NCI-H510A treated with DMSO at 0.1 percent for 48 hours (cell line): ENCODE measurements around the gene ENO1.
A peak's percentile ranks its signal among the peaks of the same experiment; 100 is the strongest.
"Not testable (repeated sequence)": the region's sequence is repeated elsewhere in the genome, so short reads cannot be mapped to it uniquely, and the experiment has no call there.

Experiments used
- DNase-seq: peaks from one replicate; lab custom pipeline; 2025; lab: John Stamatoyannopoulos, UW

Gene ENO1

GRCh38 chr1:8878448-8878697 lies at the start of gene ENO1:
TSS of gene ENO1 (minus strand) at chr1:8878686. CDS start at chr1:8874908, 3,778 bp downstream.
- no peak for DNase-seq

- DNase-seq: no peak
Measured at GRCh38 chr1:8926707-8927694, 48.5 kb upstream of the ENO1 start.

- peak; percentile 83 for DNase-seq
Measured at GRCh38 chr1:8925960-8926359, 47.5 kb upstream of the ENO1 start.

- peak; percentile 83 for DNase-seq
Measured at GRCh38 chr1:8925406-8925805, 46.9 kb upstream of the ENO1 start.

- DNase-seq: no peak
Measured at GRCh38 chr1:8922962-8923361, 44.5 kb upstream of the ENO1 start.

GRCh38 chr1:8917536-8917935 lies 39.0 kb upstream of the ENO1 start:
- not testable (repeated sequence) for DNase-seq

- no peak for DNase-seq
Measured at GRCh38 chr1:8915446-8915845, 37.0 kb upstream of the ENO1 start.

GRCh38 chr1:8914466-8914865 lies 36.0 kb upstream of the ENO1 start:
- no peak for DNase-seq

- DNase-seq: peak; percentile 70
Measured at GRCh38 chr1:8913457-8913856, 35.0 kb upstream of the ENO1 start.

GRCh38 chr1:8911416-8912309 lies 33.2 kb upstream of the ENO1 start:
- DNase-seq: peak; percentile 98

- DNase-seq: peak; percentile 98
Measured at GRCh38 chr1:8910914-8911313, 32.4 kb upstream of the ENO1 start.

GRCh38 chr1:8910331-8910730 lies 31.8 kb upstream of the ENO1 start:
- DNase-seq: no peak

- no peak for DNase-seq
Measured at GRCh38 chr1:8908388-8909151, 30.1 kb upstream of the ENO1 start.

- no peak for DNase-seq
Measured at GRCh38 chr1:8905582-8906191, 27.2 kb upstream of the ENO1 start.

- peak; percentile 87 for DNase-seq
Measured at GRCh38 chr1:8903908-8904650, 25.6 kb upstream of the ENO1 start.

GRCh38 chr1:8903410-8903809 lies 24.9 kb upstream of the ENO1 start:
- DNase-seq: no peak

- DNase-seq: no peak
Measured at GRCh38 chr1:8902765-8903164, 24.3 kb upstream of the ENO1 start.

- not testable (repeated sequence) for DNase-seq
Measured at GRCh38 chr1:8900684-8901083, 22.2 kb upstream of the ENO1 start.

- DNase-seq: no peak
Measured at GRCh38 chr1:8899046-8899445, 20.6 kb upstream of the ENO1 start.

- DNase-seq: not testable (repeated sequence)
Measured at GRCh38 chr1:8898418-8898817, 19.9 kb upstream of the ENO1 start.

GRCh38 chr1:8897505-8897904 lies 19.0 kb upstream of the ENO1 start:
- not testable (repeated sequence) for DNase-seq
